GM15510 (cell line): ENCODE results near the gene MSL3.

ENCODE experiments used
- POLR2A ChIP-seq: IDR thresholded peaks from 3 replicates; pipeline ENCODE4 v1.6.1; 2011; ENCODE audit warnings: borderline replicate concordance; ENCODE audit not compliant: insufficient read length; ENCODE audit errors: extremely low read depth

The MSL3 gene

GRCh38 chrX:11757719-11758399, at the start of gene MSL3:
Gene MSL3, plus strand, starts transcription at chrX:11758237. Its CDS starts 27 bp downstream, at chrX:11758264.
- TF ChIP-seq POLR2A = peak; percentile 66

- no peak for TF ChIP-seq POLR2A
Observed at GRCh38 chrX:11722304-11722703, 35.7 kb upstream of the MSL3 start.

- TF ChIP-seq POLR2A = no peak
Observed at GRCh38 chrX:11724122-11725017, 33.7 kb upstream of the MSL3 start.

- no peak for TF ChIP-seq POLR2A
Observed at GRCh38 chrX:11725631-11726442, 32.2 kb upstream of the MSL3 start.

- no peak for TF ChIP-seq POLR2A
Observed at GRCh38 chrX:11728556-11728955, 29.5 kb upstream of the MSL3 start.

- no peak for TF ChIP-seq POLR2A
Observed at GRCh38 chrX:11733614-11734013, 24.4 kb upstream of the MSL3 start.

- no peak for TF ChIP-seq POLR2A
Observed at GRCh38 chrX:11739776-11740175, 18.3 kb upstream of the MSL3 start.

- TF ChIP-seq POLR2A = no peak
Observed at GRCh38 chrX:11740794-11741193, 17.2 kb upstream of the MSL3 start.

GRCh38 chrX:11741574-11741973, 16.5 kb upstream of the MSL3 start:
- TF ChIP-seq POLR2A = no peak

GRCh38 chrX:11745881-11746280, 12.2 kb upstream of the MSL3 start:
- no peak for TF ChIP-seq POLR2A

GRCh38 chrX:11750046-11750445, 8.0 kb upstream of the MSL3 start:
- TF ChIP-seq POLR2A = no peak

- TF ChIP-seq POLR2A = no peak
Observed at GRCh38 chrX:11750694-11751093, 7.3 kb upstream of the MSL3 start.

- no peak for TF ChIP-seq POLR2A
Observed at GRCh38 chrX:11751261-11751660, 6.8 kb upstream of the MSL3 start.

GRCh38 chrX:11753668-11754067, 4.4 kb upstream of the MSL3 start:
- TF ChIP-seq POLR2A = no peak
